HG03103 (cell line): ENCODE data around the gene STING1.
"Not testable (repeated sequence)": the region's sequence is repeated elsewhere in the genome, so short reads cannot be mapped to it uniquely, and the experiment has no call there.

Experiments
- ATAC-seq: cut with Tn5 transposase; IDR thresholded peaks from one replicate; pipeline ENCODE4 v1.9.1; 2021; ENCODE audit warnings: low read depth; ENCODE audit not compliant: unreplicated experiment

Gene STING1

GRCh38 chr5:139503036-139503817 is 20.7 kb upstream of the STING1 start:
- not testable (repeated sequence) for ATAC-seq

GRCh38 chr5:139501381-139501780 is 18.8 kb upstream of the STING1 start:
- no peak for ATAC-seq

- ATAC-seq: no peak
Measured at GRCh38 chr5:139495638-139496435, 13.3 kb upstream of the STING1 start.

DNA sequence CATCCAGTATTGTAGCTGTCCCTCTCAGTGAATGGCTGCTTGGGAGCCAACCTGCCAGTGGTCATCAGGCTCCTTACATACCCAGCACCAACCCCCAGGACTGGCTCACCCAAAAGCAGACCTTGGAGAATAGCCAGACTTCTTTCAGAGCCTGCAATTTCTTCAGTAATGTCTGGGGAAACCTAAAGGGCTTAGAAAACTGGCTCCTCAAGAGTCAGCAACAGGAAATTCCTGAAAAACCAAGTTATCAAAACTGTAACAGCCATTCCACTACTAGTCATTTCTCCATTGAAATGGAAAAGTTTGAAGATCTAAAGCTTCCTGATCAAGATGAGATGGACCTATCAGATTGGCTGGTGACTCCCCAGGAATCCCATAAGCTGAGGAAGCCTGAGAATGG is 12.3 kb upstream of the STING1 start:
- ATAC-seq: no peak

GRCh38 chr5:139494256-139494655 is 11.7 kb upstream of the STING1 start:
- no peak for ATAC-seq

- ATAC-seq: no peak
Measured at GRCh38 chr5:139492700-139493192, 10.2 kb upstream of the STING1 start.

DNA sequence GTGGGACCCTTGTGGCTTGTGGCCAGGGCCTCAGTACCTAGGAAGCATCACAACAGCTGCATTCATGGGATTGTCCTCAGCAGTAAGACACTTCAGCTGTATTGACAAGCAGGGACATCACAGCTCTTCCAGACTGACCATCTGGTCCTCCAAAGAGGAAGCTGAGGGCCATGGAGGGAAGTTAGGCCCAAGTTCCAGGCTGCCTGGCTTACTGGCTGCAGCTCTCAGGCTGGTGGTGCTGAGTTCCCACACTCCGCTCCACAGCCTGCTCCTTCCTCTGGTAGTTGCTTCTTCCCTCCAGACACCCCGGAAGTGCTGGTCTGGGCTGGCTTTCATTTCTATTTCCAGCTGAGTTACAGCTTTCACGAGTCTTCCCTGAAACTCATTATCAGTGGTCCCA is 5.7 kb upstream of the STING1 start:
- no peak for ATAC-seq

GRCh38 chr5:139486201-139486600 is 3.6 kb upstream of the STING1 start:
- ATAC-seq: no peak

DNA sequence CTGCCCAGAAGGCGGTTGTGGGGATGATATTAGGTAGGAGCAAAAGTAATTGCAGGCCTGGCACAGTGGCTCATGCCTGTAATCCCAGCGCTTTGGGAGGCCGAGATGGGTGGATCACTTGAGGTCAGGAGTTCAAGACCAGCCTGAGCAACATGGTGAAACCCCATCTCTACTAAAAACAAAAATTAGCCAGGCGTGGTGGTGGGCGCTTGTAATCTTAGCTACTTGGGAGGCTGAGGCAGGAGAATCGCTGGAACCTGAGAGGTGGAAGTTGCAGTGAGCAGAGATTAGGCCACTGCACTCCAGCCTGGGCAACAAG is 291 bp upstream of the STING1 start:
- not testable (repeated sequence) for ATAC-seq

GRCh38 chr5:139481580-139482049 is 943 bp downstream of the STING1 start:
- ATAC-seq: no peak

- no peak for ATAC-seq
Measured at GRCh38 chr5:139481122-139481533, 1.4 kb downstream of the STING1 start.

DNA sequence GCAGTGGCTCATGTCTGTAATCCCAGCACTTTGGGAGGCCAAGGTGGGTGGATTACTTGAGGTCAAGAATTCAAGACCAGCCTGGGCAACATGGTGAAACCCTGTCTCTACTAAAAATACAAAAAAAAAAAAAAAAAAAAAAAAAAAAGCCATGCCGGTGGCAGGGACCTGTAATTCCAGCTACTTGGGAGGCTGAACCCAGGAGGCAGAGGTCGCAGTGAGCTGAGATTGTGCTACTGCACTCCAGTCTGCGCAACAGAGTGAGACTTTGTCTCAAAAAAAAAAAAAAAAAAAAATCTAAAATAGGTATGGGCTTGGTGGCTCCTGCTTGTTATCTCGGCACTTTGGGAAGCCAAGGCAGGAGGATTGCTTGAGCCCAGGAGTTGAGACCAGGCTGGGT is 2.8 kb downstream of the STING1 start:
- ATAC-seq: not testable (repeated sequence)

DNA sequence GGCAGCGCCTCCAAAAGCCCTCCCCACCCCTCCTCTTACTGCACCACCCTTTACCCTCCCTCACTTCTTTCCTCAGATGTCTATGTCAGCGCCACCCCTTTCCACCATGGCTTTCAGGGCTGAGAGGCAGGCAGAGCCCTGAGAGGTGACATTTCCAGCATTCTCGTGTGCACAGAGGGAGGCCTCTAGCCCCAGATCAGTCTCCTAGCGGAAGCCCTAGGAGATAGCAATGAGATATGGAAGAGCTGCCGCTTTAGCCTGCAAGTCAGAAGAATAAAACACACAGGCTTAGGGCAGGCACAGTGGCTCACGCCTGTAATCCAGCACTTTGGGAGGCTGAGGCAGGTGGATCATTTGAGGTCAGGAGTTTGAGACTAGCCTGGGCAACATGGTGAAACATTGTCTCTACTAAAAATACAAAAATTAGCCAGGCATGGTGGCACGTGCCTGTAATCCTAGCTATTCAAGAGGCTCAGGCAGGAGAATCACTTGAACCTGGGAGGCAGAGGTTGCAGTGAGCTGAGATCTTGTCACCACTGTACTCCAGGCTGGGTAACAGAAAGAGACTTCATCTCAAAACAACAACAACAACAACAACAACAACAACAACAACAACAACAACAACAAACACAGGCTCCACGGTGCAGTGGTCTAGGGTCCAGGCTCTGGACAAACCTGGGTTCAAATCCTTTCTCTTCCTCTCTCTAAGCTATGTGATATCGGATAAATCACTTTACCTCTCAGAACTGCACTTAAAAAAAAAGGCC is 3.7 kb downstream of the STING1 start:
- ATAC-seq: not testable (repeated sequence)

DNA sequence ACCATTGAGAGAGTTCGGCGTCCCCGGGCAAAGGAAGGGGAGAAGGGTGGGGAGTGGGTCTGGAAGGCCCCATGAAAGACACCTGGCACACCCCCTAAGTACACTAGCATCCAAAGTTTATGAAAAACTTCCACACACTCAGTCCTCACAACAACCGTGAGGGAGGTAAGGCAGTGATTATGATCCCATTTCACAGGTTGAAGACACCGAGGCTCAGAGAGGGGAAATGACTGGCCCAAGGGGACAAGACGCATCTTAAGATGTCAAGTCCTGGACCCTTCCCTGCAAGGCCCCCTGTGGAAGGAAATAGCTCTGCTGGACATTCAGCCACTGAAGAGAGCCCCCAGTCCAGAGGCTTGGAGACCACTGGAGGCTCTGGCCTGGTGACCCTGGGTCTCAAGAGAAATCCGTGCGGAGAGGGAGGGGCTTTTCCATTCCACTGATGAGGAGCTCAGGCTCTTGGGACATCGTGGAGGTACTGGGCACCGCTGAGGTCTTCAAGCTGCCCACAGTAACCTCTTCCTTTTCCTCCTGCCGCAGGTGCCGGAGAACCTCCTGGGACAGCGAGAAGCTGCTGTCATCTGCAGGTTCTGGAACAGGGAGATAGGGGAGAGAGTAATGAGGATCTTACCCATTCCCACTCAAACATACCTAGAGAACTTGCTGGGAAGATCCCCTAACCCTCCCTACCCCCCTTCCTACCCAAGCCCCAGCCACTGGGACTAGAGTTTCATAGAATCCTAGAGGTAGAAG is 6.5 kb downstream of the STING1 start:
- ATAC-seq: no peak

GRCh38 chr5:139474890-139475791 is 7.4 kb downstream of the STING1 start:
- ATAC-seq: no peak

GRCh38 chr5:139473565-139473964 is 9.0 kb downstream of the STING1 start:
- ATAC-seq: no peak

- no peak for ATAC-seq
Measured at GRCh38 chr5:139473105-139473504, 9.5 kb downstream of the STING1 start.

DNA sequence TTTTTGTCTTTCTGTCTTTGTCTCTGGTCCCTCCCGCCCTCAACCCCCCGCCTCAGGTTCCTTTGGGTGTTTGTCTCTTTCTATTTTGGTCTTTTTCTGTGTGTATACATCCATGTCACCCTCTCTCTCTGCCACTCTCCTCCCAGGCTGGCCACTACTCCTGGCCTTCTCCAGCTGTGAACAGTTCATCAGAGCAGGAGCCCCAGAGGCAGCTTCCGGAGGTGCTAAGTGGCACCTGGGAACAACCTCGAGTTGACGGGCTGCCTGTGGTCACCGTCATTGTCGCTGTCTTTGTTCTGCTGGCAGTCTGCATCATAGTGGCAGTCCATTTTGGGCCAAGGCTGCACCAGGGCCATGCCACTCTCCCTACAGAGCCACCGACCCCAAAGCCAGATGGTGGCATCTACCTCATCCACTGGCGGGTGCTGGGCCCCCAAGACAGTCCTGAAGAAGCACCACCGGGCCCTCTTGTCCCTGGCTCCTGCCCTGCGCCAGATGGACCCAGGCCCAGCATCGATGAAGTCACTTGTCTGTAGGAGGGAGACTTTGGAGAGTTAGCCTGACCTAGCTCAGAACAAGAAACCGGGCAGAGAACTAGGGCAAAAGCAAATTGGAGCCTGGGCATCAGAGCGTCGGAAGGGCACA is 10.1 kb downstream of the STING1 start:
- no peak for ATAC-seq

DNA sequence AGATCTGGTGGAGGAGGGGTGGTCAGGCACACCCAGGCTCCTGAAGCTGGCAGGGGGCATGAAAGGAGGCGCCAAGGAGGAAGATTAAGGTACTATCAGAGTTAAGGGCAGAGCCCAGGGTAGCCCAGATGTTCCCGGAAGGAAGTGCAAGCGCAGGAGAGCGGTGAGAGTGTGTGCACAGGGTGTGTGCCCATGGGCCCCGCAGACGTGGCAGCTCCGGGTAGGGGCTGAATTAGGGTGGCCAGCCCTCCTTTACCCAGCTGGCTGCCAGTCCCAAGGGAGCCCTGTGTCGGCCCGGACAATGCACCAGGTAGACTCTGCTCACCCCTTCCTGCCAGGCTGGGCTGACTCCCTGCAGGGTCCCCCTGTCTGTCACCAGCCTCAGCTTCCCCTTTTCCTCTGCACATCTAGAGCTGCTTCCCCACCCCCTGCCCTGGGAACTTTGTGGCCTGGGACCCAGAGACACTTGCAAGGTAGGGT is 11.7 kb downstream of the STING1 start, which contains the start of gene SMIM33:
TSS of gene SMIM33 (plus strand) at position 184 of the 480 bp plus-strand sequence. CDS start at position 302, 118 bp downstream.
- ATAC-seq: no peak
